GM21360 (cell line): ENCODE measurements around the gene GCK.
A peak's percentile ranks its signal among the peaks of the same experiment; 100 is the strongest.

ENCODE experiments used
- ATAC-seq: cut with Tn5 transposase; IDR thresholded peaks from one replicate; pipeline ENCODE4 v1.9.1; 2021; ENCODE audit warnings: mild to moderate bottlenecking, moderate library complexity; ENCODE audit not compliant: unreplicated experiment

Gene GCK

DNA sequence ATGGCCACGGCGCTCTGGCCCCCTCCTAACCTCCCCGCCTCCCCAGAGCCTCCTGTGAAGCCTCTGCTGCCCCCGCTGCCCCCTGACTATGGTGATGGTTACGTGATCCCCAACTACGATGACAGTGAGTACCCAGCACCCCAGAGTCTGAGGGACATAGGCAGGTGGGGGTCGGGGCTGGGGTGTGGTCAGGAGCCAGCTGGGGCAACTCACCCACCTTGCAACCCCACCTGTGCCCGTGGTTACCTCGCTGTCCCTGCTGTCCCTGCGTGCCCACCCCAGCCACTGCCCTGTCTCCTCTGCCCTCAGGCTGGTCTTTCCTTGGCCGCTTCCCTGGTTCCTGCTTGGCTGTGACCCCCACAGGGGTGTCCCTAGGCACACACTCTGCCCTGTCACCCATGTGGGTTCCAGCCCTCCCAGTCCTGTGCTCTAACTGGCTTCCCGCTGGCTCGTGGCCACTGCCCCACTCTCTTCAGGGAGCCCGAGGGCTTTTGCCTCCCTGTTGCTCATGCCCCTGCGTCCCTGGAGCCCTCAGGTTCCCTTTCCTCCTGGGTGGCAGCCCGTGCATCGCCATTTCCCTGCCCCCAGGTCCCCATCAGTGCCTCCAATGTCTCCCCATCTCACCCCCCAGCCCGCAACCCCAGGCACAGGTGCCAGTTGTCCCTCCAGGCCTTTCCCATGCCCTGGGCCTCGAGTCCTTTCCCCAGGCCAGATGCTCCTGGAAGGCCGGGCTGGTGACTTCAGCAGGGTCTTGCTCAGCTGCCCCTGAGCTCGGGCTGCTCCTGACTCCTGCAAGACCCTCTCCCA lies 81.1 kb downstream of the GCK start:
- no peak for ATAC-seq

DNA sequence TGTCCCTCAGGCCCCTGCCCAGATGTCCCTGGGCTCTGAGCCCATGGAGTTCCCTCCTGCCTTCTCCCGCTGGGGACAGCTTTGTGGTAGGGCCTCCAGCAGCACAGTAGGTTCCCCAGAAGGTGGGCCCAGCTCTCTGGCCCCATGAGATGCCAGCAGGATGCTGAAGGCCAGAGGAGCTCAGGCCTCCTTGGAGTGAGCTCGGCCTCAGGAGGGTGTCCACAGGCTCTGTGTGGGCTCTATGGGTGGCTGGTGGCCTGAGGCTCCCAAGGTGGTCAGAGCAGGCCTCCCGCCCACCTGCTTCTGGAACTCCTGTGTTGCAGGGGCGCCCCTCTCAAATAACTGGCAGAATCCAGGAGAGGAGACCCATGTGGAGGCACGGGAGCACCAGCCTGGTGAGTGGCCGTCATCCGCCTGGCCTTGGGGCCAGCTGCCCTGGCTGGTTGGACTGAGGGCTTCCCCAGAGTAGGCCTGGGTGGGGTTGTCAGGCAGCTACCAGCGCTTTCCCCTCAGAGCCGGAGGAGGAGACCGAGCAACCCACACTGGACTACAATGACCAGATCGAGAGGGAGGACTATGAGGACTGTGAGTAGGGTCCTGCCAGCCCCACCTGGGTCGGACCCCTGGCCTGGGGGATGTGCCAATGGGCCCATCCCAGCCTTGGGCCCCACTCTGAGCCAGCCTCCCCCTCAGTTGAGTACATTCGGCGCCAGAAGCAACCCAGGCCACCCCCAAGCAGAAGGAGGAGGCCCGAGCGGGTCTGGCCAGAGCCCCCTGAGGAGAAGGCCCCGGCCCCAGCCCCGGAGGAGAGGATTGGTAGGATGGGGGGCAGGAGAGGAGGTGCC lies 81.9 kb downstream of the GCK start:
- no peak for ATAC-seq

DNA sequence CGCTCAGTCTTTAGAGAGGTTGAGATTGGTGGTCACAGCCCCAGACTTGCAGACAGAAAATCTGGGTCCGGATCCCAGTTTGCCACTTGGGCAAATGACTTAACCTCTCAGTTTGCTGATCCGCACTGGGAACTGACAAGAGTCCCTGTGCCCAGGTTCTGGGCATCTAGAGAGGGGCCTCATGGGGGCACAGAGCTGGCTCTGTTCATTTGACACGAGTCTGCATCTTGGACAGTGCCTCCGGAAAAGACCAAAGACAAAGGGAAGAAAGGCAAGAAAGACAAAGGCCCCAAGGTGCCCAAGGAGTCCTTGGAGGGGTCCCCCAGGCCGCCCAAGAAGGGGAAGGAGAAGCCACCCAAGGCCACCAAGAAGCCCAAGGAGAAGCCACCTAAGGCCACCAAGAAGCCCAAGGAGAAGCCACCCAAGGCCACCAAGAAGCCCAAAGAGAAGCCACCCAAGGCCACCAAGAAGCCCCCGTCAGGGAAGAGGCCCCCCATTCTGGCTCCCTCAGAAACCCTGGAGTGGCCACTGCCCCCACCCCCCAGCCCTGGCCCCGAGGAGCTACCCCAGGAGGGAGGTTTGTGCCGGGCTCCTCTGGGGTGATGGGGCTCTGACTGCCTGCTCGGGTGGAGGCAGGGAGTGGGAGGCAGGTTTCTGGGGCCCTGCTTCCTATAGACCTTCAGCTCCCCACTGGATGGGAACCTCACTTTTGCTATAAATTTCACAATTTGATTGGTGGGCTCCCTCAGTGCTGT lies 82.8 kb downstream of the GCK start:
- no peak for ATAC-seq

DNA sequence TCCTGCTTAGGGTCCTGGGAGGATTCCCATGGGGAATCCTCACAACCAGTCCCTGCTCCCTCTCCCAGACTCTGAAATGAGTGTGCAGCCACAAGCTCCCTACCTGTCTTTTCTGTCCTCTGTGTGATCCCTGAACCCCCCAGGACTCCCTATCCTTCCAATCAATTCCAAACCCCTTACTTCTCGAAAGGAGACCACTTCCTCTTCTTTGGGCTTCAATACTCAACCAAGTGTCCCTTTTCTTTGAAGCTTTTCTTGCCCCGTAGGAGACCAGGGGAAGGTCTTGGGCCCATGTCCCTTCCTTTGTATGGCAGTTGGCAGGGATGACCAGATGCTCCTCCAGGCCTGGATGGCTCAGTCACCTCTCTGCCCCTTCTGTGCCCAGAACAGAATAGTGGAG lies 83.4 kb downstream of the GCK start:
- no peak for ATAC-seq

GRCh38 chr7:44104860-44105771 lies 84.1 kb downstream of the GCK start:
- ATAC-seq: no peak

DNA sequence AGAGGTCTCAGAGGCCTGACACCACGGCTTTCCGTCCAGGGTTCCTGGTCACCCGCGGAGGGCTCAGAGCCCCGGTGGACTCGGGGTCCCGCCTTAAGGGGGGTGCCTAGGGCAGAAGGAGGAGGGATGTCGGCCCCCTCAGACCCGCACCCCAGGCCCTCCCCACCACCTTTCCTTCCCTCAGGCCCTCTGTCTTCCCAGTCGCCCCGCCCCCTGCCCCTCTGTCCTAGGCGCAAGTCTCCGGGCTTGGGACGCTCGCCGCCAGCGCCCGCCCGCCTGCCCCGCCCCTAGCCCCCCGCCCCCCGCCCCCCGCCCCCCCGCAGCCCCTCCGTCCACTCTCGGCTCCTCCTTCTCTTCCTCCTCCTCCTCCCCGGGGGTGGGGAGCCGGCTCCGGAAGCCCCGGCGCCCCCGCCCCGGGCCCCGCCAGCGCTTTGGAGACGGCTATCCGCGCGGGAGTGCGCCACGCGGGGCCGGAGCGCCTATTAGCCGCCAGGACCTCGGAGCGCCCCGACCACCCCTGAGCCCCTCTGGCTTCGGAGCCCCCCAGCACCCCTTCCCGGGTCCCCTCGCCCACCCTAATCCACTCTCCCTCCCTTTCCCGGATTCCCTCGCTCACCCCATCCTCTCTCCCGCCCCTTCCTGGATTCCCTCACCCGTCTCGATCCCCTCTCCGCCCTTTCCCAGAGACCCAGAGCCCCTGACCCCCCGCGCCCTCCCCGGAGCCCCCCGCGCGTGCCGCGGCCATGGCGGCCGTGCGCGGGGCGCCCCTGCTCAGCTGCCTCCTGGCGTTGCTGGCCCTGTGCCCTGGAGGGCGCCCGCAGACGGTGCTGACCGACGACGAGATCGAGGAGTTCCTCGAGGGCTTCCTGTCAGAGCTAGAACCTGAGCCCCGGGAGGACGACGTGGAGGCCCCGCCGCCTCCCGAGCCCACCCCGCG lies 85.0 kb downstream of the GCK start, which contains the start of gene AEBP1:
Gene AEBP1 (plus strand): TSS at position 423 of the 937 bp plus-strand sequence. CDS start 321 bp downstream, at position 744.
- ATAC-seq: no peak

DNA sequence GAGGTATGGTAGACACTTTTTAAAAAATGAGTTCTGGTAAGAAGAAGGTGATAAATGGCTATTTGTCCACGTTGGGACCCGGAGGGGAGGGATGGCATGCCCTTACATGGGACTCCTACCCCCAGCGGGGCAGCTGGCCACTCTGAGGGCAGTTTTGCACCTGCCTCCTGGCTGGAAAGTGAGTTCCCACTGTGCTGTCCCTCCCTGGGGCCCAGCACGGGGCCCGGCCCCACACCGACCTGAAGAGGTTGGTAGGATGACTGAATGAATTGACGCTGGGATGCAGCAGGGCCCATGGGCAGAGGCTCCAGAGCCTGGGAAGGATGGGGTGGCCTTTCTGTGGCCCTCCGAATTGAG lies 85.7 kb downstream of the GCK start:
- no peak for ATAC-seq

- ATAC-seq: no peak
These were observed 86.2 kb downstream of the GCK start for GRCh38 chr7:44102846-44103565.

GRCh38 chr7:44101966-44102845 lies 87.0 kb downstream of the GCK start:
- ATAC-seq: no peak

DNA sequence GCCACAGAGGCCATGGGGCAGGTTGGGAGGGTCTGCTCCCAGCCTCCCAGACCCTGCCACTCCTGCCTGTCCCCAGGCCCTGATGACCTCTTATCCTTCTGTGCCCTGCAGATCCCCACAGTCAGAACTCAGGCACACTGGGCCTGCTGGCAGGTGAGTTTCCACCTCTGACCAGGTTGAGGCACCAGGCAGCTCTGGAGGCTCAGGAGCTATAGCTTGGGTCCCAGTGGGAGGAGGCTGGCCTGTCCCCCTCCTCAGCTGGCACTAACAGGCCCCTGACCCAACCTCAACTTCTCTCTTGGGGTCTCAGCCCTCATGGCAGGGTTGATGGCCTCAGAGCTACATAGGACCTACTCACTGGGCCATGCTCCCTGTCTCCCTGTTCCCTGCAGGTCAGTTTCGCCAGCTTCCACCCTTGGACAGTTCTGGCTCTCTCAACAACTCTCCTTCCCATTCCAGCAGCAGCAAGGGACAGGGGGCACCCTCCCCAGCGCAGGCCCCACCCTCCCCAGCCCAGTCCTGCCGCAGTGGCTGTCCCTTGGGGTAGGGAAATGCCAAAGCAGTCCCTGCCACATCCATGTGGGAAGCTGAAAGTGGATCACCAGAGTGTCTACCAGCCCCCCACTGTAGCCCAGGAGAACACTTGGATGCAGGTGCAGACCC lies 87.8 kb downstream of the GCK start:
- no peak for ATAC-seq

- no peak for ATAC-seq
These were observed 88.6 kb downstream of the GCK start for GRCh38 chr7:44100458-44101302.

DNA sequence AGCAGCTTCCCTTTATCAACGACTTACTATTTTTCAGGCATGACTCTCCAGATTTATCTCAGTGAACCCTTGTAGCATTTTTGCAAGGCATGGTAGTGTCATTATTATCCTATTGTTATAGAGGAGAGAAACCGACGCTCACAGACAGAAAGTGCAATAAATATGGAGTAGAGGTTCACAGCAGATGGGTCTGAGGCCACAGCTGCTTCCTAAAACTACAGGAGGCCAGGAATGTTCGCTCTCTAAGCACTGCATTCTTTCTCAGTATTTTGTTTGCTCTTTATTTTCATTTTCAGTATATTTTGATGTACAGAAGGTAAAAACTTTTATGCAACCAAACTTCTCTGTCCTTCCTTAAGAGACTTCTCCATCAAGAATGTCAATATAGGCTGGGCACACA lies 89.6 kb downstream of the GCK start:
- ATAC-seq: no peak

DNA sequence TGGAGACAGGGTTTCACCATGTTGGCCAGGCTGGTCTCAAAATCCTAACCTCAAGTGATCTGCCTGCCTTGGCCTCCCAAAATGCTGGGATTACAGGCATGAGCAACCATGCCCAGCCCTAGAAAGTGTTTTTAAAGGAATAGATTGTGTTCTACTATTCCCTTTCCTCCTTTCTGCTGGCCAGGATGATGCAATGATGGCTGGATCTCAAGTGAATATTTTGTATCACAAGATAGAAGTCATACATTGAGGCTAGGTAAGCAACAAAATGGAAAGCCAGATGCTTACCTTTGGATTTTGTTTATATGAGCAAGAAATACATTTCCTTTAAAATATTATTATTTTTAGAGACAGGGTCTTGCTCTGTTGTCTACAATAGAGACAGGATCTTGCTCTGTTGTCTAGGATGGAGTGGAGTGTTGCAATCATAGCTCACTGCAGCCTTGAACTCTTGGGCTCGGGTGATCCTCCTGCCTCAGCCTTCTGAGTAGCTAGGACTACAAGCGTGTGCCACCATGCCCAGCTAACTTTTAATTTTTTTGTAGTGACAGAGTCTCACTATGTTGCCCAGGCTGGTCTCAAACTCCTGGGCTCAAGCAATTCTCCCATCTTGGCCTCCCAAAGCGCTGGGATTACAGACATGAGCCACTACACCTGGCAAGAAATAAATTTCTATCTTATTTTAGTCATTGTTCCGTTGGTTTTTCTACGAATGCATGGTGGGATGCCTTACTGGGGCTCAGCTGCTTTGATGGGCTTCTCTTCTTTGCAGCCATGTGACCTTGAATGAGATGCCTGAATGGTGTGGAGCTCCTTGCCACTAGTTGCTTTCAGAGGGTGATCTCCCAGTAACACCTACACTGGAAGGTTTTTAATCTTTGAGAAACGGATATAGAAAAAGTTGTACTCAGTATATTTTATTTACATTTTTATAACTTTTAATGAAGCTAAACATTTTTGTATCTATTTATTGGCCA lies 90.9 kb downstream of the GCK start:
- ATAC-seq: no peak

DNA sequence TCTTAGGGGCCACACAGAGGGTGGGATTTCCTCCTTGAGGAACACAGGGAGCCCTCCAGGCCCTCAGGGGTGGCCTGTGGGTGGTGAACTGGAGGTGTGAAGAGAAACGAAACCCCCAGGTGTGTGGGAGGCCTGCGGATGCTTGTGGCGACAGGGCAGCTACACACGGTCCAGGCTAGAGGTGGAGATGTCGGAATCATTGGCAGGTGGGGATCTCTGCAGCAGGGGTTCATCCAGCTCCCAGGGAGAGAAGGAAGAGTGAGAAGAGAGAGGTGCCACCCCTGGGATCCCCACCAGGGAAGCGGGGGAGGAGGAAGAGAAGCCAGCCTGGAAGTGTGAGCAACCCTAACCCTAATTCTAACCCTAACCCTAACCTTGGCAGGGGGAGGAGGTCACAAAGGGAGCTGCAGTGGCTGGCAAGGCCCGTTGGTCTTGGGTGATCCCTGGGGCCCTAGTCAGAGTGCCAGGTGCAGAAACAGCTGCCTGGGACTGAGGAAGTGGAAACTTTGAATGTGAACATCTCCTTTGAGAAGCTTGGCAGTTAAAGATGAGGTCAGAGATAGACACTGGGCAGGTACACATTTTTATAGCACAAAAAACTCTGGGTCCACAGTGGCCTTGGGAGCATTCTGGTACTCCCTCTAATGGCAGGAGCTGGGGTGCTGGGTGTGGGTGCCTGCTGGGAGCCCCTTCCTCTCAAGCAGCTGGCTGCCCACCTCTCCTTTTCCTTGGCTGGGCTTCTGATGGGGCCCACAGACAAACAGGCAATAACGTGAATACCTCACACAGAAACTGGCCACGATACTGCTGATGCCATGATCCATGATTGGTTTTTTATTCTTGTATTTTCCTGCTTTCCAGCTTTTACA lies 91.9 kb downstream of the GCK start:
- peak; percentile 51 for ATAC-seq
